HG03520 (cell line): Measurements from ENCODE around the gene CIPC.

Experiments used
- ATAC-seq: cut with Tn5 transposase; IDR thresholded peaks from one replicate; pipeline ENCODE4 v1.9.1; 2021; ENCODE audit warnings: mild to moderate bottlenecking, moderate library complexity; ENCODE audit not compliant: unreplicated experiment

Gene CIPC

DNA sequence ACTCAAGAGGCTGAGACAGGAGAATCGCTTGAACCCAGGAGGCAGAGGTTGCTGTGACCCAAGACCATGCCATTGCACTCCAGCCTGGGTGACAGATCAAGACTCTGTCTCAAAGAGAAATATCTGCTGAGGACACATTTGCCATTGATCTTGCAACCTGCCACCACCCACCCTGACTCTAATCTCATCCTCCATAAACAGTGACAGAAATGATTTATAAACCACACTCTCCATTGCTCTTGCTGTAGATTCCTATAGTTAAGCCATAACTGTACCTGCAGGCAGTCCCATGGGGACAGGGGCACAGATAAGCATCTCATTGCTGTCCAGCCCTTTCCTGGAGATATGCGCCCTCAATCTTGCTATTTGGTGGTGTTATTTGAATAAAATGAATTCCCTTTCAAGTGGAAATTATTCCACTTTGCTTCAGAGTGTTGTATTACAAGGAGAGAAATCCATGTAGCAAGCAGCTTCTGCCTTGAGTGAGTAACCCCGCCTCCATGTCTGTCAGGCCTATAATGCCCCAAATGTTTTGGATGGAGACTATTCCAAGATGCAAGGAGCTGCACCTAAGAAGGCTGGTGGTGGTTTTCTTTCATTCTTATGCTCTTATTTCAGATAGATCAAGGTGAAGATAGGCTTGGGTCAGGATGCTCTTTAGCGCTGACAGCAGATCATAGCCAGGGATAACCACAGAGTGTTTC, 46.5 kb downstream of the CIPC start:
- no peak for ATAC-seq

DNA sequence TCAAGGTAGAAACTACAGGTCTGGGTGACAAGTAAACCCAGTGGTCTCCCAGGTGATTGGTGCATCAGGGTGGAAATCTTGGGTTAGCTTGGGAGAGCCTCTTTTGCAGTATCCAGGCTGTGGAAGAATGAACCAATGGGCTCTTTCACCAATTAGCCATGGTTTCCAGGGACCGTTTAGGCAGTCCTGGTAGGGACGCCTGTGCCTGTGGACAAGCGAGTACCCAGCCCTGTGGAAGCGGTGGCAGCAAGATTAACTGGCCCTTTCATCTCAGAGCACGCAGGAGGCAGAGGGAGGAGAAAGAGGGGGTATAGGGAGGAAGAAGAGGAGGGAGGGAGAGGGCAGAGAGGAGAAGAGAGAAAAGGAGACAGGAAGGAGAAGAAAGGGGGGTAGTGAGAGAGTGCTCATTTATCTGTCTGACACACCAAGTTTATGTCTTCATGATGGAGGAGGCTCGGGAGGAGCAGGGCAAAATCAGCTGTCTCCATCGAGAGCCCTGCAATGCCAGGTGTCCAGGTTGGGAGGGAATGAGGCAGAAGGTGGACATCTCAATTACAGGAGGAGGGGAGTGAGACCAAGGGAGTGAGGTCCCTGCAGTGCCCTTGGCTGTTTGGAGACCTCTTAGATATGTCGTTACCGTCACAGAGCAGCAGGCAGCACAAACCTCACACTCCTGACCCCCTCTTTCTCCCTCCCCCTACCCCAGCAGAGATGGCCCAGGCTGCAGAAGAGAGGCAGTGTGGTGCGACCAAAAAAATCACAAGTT, 48.1 kb downstream of the CIPC start:
- no peak for ATAC-seq

DNA sequence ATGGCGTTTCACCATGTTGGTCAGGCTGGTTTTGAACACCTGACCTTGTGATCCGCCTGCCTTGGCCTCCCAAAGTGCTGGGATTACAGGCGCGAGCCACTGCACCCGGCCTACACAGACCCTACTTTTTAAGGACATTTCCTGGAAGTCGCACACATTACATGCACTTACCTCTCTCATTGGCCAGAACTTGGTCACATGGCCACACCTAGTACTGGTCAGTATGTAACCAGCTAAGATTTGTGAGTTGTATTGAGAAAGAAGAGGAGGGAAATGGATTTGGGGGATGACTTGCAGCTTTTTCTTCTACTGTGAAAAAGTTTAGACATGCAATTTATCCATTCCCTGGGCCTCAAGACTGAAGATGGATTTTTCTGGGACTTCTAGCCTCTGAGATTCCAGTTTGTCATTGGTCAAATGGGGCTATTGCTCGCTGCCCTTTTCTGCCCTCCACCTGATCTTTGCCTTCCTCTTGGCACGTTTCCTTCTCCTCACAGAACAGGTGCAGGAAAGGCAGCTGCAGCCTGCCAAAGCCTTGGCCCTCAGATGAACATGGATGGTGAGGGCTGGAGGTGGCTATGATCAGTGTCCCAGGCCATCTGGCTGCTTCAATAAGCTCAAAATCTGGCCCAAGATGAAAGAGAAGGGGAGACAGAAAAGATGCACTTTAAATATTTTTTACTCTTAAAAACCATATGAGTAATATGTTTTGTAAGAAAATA, 50.6 kb downstream of the CIPC start:
- ATAC-seq = no peak

DNA sequence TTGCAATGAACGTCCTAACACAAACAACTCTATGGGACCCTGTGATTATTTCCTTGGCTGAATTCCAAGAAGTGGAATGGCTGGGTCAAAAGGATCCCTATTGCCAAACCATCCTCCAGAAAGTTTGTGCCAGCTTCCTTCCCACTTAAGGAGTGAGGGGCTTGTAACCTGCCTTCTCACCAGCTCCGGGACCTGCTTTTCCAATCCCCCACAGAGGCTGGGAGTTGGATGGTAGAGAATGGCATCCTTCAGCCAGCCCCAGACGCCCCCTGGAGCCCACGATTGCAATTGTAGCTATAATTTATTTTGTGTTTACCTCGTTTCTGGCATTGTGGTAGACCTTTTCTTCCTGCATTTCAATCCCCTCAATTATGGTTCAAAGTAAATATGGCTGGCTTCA, 53.2 kb downstream of the CIPC start:
- ATAC-seq = no peak

DNA sequence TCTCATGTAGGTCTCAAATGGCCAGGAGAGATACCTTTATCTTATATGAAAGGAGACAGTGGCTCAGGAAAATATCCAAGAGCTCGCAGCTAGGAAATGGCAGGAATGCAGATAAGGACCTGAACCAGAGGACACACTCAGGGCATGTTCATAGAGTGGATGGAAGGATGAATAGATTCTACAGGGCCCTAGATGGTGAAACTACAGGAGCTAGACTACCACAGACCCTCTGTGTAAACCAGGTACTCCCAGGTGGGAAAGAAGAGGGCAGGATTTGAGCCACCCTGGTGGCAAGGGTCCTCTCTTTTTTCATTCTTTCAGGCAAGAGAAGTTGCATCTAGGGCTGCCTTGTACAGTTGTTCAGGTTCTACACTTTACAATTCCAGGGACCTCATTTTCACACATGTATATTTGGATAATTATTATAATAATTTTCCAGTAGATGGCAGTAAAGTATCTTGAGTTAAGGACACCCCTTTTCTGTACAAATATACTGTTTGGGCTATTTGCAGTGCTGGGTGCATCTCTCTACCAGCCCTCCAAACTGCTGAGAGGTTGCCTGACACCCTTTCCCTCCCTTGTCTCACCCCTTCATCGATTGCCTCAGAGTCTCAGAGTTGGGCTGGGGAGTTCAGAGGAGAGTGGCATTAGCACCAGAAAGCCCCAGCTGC, 54.0 kb downstream of the CIPC start:
- no peak for ATAC-seq

DNA sequence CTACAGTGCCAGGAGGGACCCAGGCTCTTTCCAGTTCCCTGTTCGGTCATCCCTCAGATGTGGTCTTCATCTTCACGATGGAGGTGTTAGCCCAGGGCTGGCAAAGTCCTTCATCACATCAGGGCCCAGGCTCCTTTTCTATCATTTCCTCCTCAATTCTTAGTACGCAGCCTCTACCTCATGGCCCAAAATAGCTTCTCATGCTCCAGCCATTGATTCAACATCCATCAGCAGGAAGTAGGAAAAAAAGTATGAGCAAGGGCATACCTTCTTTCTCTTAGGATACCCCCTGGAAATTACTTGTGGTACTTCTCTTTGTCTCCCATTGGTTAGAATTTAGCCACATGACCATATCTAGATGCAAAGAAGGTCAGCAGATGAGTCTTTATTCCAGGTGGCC, 55.7 kb downstream of the CIPC start:
- ATAC-seq = no peak

DNA sequence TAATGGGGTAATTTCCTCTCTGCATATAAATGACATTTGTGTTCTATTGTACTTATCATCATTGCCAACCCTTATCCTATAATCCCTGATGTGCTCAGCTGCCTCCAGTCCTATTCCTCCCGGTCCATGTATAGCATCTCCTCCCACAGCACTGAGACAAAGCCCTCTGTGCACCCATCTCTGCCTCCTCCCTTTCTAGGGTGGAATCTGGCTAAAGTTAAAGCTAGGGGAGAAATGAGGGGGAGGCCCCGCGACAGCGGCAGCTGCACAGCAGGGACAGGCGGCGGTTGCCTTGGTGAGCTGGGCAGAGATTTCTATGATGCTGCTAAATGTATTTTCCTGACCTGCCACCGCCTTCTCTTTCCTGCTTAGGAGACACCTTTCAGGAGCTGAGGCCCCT, 56.4 kb downstream of the CIPC start:
- no peak for ATAC-seq

DNA sequence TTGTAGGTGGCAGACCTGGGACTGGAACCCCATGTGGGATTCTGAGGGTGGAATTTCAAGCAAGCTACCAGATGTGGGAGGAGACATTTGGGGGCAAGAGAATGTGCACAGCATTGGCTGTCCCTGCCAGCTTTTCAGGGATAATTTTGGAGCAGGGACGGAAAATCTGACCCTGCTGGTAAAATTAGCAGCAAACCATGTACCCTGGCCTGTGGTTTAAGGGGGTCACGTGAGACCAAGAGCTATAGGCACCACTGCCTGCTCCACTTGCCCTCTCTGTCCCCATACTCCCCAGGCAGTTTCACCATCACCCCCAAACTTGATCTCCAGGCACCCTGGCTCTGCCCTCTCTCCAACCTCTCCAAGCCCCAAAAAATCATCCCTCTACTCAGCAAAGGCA, 57.0 kb downstream of the CIPC start:
- ATAC-seq = no peak

DNA sequence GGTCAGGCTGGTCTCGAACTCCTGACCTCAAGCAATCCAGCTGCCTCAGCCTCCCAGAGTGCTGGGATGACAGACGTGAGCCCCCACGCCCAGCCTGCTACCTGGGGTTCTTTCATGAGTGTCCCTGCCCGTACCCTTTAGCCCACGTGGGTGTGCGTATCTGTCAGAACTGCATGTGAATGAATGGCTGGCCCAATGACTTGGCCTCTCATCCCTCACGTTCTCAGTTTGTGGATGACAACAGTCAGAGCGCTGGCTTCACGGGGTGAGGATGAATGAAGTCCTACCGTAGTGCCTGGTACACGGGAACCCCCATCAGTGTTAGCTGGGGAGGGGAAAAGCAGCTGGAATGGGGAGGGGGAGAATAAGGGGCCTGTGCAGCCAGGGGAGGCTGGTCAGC, 59.7 kb downstream of the CIPC start:
- ATAC-seq = no peak

DNA sequence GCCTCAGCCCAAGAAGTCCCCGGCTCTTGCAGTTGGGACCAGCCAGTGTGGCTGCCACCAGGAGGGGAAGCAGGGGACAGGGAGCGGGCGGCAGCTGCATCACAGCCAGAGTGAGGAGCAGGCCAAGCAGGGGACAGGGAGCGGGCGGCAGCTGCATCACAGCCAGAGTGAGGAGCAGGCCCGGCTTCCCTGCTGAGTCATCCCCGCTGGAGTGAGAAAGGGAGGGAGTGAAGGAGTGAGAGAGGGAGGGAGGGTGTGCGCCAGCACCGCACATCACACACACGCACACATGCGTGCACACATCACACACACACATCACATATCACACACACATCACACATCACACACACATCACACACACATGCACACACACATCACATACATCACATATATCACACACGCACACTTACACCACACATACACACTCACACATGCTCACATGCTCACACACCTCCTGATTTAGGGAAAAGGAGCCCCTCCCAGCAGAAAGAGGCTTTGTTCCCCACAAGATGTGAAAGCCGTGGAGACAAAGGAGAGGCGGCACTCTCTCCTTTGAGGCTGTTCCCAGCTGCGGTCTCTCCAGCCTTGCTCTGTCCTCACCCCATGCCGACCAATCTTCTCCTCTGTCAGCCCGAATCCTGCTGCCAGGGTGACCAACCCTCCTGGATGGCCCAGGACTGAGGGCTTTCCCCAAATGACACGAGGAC, 60.3 kb downstream of the CIPC start:
- no peak for ATAC-seq

DNA sequence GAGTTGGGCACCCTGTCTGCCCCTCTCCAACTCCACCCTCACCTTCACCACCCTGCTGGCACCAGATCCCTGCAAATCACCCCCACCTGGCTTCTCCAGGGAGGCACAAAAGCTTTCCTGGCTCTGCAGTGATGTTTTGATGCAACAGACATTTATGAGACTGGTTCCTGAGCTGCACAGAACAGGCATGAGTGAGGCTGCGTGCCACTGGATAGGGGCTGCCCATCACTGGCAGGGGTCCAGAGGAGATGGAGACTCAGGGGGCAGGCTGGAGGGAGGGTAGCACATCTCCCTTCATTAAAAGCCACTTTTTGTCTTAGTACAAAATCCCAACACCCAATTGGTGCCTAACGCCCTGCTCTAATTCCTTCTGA, 60.8 kb downstream of the CIPC start:
- no peak for ATAC-seq

DNA sequence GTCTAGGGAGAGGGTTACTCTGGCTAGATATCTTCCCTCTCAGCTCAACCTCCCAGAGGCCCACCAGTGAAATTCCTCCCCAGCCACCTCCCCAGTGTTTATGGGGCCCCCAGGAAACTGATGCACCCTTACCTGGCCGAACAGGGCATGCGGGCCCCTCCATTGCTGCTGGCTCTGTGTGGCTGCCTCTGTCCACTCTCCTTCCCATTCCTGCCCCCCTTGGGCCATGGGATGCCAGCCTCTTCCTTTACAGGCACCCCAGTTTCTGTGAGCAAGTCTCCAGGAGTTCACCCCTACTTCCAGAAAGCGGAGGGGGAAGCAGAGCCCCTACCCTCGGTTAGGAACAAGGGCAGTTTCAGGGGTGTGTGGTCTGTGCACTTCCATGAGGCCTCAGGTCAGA, 63.0 kb downstream of the CIPC start:
- no peak for ATAC-seq
